IMR-90 (cell line): ENCODE results near the gene LDB2.

Experiments
- POLR2A ChIP-seq: IDR thresholded peaks from 2 replicates; pipeline ENCODE4 v1.6.1; 2012; ENCODE audit warnings: mild to moderate bottlenecking, low read depth, low read length
- TF ChIP-seq, protein P1 (sequence below): conservative IDR thresholded peaks from 2 replicates; pipeline ENCODE4 v1.5.1; 2012; ENCODE audit warnings: mild to moderate bottlenecking, low read depth, low read length, improper control_type of control experiment

DNA sequence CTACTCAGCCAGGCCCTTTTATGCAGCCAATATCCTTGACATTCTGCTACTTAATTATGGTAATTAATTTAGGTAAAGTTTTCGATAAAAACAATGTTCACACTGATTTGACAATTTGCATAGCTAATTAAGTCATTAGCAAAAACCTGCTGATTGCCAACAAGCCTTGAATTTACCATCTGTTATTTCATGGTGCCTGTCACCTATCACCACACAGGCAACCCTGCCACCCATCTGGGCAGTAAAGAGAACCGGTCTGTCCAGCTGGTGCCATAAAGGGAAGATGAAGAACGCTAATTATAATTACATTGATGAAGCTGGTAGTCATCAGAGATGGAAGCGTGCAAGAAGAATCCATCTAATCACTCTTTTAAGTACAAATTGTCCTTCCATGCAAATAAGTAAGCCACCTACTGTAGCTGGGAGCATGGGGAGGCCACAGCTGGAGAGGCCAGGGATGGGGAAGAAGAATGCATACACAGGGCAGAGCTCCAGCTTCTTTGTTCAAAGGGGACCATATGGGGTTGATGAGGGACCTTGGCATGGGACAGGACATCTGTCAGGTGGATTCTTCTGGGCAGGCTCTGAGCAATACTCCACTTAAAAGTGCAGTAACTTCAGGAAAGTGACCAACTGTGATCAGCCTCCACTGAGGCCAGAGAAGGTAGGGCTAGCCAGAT lies 394.9 kb downstream of the LDB2 start:
- TF ChIP-seq, protein P1, sequence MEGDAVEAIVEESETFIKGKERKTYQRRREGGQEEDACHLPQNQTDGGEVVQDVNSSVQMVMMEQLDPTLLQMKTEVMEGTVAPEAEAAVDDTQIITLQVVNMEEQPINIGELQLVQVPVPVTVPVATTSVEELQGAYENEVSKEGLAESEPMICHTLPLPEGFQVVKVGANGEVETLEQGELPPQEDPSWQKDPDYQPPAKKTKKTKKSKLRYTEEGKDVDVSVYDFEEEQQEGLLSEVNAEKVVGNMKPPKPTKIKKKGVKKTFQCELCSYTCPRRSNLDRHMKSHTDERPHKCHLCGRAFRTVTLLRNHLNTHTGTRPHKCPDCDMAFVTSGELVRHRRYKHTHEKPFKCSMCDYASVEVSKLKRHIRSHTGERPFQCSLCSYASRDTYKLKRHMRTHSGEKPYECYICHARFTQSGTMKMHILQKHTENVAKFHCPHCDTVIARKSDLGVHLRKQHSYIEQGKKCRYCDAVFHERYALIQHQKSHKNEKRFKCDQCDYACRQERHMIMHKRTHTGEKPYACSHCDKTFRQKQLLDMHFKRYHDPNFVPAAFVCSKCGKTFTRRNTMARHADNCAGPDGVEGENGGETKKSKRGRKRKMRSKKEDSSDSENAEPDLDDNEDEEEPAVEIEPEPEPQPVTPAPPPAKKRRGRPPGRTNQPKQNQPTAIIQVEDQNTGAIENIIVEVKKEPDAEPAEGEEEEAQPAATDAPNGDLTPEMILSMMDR, result no peak
- TF ChIP-seq POLR2A, result no peak
